ENCODE data around the gene KLK10. TPM values are rescaled to one million over a fixed set of nuclear protein-coding genes. Genes with fewer than 3 reads are reported as not detected.

The KLK10 gene
- total RNA-seq, 1 experiment from 2014 or later: 33.6 TPM

DNA sequence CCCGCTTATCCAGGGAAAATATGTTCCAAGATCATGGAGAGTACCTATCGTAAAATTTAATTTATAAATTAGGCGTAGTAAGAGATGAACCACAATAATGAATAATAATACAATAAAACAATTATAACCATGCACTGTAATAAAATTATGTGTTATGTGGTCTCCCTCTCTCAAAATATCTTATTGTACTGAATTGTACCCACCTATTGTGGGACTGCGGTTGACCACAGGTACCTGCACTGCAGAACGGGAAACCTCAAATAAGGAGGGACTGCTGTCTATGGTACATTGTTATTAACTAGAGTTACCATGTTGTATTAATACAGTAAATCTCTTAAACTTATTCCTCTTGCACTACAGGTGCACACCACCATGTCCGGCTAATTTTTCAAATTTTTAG, 20.6 kb upstream of the KLK10 start:
- no TSS peak for BruUV-seq (replicated peaks)
- no peak for DNase-seq (ENCODE audit: low read depth, low spot score)
- POLR2A ChIA-PET: no interaction called here
- no peak for ATAC-seq
- Histone ChIP-seq H3K9me3 (ENCODE audit: control insufficient read depth in 1 of 2, insufficient read depth in 1 of 2, low read depth in 1 of 2, low read length in 2 of 2) (no peaks in the 10 kb centered on the region), H3K27ac (ENCODE audit: low read depth, low read length) (no peak overlapping the region), H3K9me2 (ENCODE audit: insufficient read depth) (no peaks in the 10 kb centered on the region), H2AFZ (ENCODE audit: low read depth, low read length, poor library complexity, severe bottlenecking) (no peak overlapping the region), H3K4me2 (ENCODE audit: low read length) (no peak overlapping the region), H3K9ac (ENCODE audit: low read length) (no peak overlapping the region), H3K4me3 (replicated peaks in 1 of 2; ENCODE audit: low read depth in 1 of 2, low read length in 2 of 2) (no peak overlapping the region), H3K27me3 (ENCODE audit: insufficient read depth, low read length) (no peaks in the 10 kb centered on the region), H3K36me3 (ENCODE audit: control insufficient read depth in 1 of 2, insufficient read depth in 2 of 2, low read length in 2 of 2) (no peaks in the 10 kb centered on the region), H3K79me2 (ENCODE audit: insufficient read depth, low read length) (no peaks in the 10 kb centered on the region), H4K20me1 (ENCODE audit: insufficient read depth) (no peaks in the 10 kb centered on the region), H3K4me1 (ENCODE audit: control insufficient read depth in 1 of 2, insufficient read depth in 2 of 2, low read length in 2 of 2) (no peaks in the 10 kb centered on the region)
- CTCF ChIA-PET: interaction anchor here (1.2 kb wide), 1 partner anchor 20 kb away, joined by 6 read pairs; no protein-coding TSS in a partner anchor
- intact Hi-C loops (cut with micrococcal nuclease): no loop called here
- RAD21 ChIA-PET (ENCODE audit: low non-redundant PET in 1 of 2, low total read pairs in 2 of 2, uncharacterized antibody in 2 of 2, unreplicated experiment in 2 of 2): no interaction called here
- TF ChIP-seq SP1 (IDR thresholded peaks at IDR 0.05; ENCODE audit: low read depth): no peak
- TF ChIP-seq, protein P1, sequence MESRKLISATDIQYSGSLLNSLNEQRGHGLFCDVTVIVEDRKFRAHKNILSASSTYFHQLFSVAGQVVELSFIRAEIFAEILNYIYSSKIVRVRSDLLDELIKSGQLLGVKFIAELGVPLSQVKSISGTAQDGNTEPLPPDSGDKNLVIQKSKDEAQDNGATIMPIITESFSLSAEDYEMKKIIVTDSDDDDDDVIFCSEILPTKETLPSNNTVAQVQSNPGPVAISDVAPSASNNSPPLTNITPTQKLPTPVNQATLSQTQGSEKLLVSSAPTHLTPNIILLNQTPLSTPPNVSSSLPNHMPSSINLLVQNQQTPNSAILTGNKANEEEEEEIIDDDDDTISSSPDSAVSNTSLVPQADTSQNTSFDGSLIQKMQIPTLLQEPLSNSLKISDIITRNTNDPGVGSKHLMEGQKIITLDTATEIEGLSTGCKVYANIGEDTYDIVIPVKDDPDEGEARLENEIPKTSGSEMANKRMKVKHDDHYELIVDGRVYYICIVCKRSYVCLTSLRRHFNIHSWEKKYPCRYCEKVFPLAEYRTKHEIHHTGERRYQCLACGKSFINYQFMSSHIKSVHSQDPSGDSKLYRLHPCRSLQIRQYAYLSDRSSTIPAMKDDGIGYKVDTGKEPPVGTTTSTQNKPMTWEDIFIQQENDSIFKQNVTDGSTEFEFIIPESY (IDR thresholded peaks at IDR 0.05; ENCODE audit: extremely low read depth, insufficient replicate concordance, low read length): no peak
- TF ChIP-seq, protein P2, sequence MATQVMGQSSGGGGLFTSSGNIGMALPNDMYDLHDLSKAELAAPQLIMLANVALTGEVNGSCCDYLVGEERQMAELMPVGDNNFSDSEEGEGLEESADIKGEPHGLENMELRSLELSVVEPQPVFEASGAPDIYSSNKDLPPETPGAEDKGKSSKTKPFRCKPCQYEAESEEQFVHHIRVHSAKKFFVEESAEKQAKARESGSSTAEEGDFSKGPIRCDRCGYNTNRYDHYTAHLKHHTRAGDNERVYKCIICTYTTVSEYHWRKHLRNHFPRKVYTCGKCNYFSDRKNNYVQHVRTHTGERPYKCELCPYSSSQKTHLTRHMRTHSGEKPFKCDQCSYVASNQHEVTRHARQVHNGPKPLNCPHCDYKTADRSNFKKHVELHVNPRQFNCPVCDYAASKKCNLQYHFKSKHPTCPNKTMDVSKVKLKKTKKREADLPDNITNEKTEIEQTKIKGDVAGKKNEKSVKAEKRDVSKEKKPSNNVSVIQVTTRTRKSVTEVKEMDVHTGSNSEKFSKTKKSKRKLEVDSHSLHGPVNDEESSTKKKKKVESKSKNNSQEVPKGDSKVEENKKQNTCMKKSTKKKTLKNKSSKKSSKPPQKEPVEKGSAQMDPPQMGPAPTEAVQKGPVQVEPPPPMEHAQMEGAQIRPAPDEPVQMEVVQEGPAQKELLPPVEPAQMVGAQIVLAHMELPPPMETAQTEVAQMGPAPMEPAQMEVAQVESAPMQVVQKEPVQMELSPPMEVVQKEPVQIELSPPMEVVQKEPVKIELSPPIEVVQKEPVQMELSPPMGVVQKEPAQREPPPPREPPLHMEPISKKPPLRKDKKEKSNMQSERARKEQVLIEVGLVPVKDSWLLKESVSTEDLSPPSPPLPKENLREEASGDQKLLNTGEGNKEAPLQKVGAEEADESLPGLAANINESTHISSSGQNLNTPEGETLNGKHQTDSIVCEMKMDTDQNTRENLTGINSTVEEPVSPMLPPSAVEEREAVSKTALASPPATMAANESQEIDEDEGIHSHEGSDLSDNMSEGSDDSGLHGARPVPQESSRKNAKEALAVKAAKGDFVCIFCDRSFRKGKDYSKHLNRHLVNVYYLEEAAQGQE (IDR thresholded peaks at IDR 0.05; ENCODE audit: low read depth): no peak
- no peak for TF ChIP-seq JUND (IDR thresholded peaks at IDR 0.05)
- TF ChIP-seq, protein P3, sequence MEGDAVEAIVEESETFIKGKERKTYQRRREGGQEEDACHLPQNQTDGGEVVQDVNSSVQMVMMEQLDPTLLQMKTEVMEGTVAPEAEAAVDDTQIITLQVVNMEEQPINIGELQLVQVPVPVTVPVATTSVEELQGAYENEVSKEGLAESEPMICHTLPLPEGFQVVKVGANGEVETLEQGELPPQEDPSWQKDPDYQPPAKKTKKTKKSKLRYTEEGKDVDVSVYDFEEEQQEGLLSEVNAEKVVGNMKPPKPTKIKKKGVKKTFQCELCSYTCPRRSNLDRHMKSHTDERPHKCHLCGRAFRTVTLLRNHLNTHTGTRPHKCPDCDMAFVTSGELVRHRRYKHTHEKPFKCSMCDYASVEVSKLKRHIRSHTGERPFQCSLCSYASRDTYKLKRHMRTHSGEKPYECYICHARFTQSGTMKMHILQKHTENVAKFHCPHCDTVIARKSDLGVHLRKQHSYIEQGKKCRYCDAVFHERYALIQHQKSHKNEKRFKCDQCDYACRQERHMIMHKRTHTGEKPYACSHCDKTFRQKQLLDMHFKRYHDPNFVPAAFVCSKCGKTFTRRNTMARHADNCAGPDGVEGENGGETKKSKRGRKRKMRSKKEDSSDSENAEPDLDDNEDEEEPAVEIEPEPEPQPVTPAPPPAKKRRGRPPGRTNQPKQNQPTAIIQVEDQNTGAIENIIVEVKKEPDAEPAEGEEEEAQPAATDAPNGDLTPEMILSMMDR (IDR thresholded peaks at IDR 0.05 in 2 of 3, conservative IDR thresholded peaks at IDR 0.05 in 1 of 3; ENCODE audit: borderline replicate concordance in 1 of 3, insufficient read depth in 1 of 3, low read depth in 2 of 3, low read length in 2 of 3): no peak
- TF ChIP-seq POLR2A (IDR thresholded peaks at IDR 0.05; ENCODE audit: borderline replicate concordance, extremely low read depth, insufficient read depth, insufficient read length): no peak
- no peak for TF ChIP-seq POLR2AphosphoS5 (IDR thresholded peaks at IDR 0.05; ENCODE audit: low read depth, low read length)
- no peak for TF ChIP-seq EZH2 (IDR thresholded peaks at IDR 0.05)
- TF ChIP-seq CEBPB (IDR thresholded peaks at IDR 0.05; ENCODE audit: low read depth): no peak
- TF ChIP-seq, protein P4, sequence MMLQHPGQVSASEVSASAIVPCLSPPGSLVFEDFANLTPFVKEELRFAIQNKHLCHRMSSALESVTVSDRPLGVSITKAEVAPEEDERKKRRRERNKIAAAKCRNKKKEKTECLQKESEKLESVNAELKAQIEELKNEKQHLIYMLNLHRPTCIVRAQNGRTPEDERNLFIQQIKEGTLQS (IDR thresholded peaks at IDR 0.05): no peak
- no peak for TF ChIP-seq SRF (IDR thresholded peaks at IDR 0.05; ENCODE audit: low read depth)
- TF ChIP-seq ZNF274 (IDR thresholded peaks at IDR 0.05; ENCODE audit: low read depth, low read length): no peak
- TF ChIP-seq, protein P5, sequence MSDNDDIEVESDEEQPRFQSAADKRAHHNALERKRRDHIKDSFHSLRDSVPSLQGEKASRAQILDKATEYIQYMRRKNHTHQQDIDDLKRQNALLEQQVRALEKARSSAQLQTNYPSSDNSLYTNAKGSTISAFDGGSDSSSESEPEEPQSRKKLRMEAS (IDR thresholded peaks at IDR 0.05): no peak
- TF ChIP-seq ELF1 (IDR thresholded peaks at IDR 0.05; ENCODE audit: borderline replicate concordance, low read depth): no peak
- no peak for TF ChIP-seq EZH2phosphoT487 (IDR thresholded peaks at IDR 0.05; ENCODE audit: borderline replicate concordance)
